HG02610 (cell line): ENCODE measurements around the gene SOWAHB.

ENCODE experiments used
- ATAC-seq: cut with Tn5 transposase; IDR thresholded peaks from one replicate; pipeline ENCODE4 v1.9.1; 2021; ENCODE audit warnings: mild to moderate bottlenecking, moderate library complexity; ENCODE audit not compliant: unreplicated experiment

The SOWAHB gene

DNA sequence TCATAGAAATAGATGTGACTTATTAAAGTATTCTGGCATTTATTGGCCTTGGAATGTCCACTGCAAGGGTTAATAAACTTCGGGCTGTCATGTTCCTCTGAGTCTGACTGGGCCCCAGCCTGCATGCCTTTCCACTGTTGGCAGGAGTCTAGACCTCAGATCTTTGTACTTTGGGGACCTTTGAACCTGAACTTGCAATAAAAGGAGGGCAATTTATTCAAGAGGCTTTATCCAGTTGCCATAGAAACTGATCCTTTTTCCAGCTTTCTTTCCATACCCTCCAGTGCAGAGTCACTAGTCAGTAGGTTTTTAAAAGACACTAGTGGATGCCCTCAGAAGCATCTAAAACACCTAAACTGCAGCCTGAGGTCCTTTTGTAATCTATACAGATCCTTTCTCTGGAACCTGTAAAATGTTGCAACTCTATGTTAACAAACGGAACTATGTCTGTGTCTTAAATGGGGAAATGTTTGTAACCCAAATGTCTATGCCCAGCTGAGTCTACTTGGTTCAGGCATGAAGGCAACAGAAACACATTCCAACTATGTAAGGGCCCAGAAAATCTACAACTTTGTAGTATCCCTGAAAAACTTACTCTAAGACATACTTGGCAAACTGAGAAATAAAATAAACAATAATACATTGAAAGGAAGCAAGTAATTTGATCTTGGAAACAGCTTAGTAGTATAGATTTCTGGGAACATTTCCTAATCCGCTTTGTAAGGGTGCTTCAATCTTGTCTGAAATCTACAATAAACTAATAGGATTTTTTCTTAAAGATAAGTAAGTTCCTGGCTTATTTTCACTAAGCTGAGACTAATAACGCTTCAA lies 41.5 kb downstream of the SOWAHB start:
- ATAC-seq: no peak

DNA sequence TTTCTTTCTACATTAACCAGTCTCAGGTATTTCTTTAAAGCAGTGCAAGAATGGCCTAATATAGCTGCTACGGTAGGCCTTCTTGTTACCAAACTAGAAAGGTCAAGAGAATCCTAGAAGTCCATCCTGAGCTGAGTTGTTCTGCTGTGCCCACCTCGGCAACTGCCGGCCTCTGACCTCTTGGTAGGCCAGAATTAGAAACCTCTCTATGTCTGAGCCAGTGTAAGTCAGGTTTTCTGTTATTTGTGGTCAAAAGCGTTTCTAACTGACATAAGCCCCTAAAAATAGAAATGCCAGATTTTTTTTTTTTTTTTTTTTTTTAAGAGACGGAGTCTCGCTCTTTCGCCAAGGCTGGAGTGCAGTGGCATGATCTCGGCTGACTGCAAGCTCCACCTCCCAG lies 43.1 kb downstream of the SOWAHB start:
- no peak for ATAC-seq

DNA sequence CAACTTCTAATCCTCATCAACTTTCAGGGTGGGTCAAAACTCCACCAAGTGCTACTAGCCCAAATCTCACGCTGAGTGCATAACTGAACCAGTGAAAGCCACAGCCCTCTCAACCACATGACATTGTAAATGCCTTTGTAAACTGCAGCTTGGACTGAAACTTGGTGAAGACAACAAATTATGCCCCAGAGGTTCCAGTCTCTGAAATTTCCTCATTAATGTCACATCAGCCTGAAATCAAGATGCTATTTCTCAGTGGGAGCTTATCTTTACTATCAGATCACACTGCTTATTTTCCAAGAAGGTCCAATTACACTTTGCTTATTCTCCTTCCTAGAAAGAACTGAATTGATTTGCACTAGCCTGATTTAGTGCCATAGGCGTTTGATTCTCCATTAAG lies 46.6 kb downstream of the SOWAHB start:
- ATAC-seq: no peak

DNA sequence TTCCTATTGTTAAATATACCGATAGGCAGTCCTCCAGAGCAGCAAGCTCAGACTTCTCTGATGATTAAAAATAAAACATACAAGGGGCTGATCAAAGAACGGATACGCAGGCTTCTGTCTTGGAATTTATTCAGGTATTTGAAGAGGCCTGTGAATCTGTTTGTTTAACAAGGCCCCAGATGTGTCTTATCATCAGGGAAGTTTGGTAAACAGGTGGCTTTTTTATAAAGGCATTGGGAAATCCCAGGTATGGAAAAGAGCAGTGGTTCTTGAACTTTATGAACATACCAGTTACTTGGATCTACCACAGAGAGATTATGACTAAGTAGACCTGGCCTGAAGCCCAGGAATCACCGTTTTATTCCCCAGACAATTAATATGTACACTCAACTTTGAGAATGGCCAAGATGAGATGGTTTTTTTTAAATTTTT lies 47.9 kb downstream of the SOWAHB start:
- no peak for ATAC-seq
